NCI-H2196 treated with DMSO at 0.1 percent for 48 hours (cell line): ENCODE results near the gene ACE2.

ENCODE experiments used
- DNase-seq: peaks from one replicate; lab custom pipeline; 2025; ENCODE audit not compliant: unreplicated experiment; lab: John Stamatoyannopoulos, UW

ACE2 gene

GRCh38 chrX:15576019-15576418 is 24.7 kb downstream of the ACE2 start:
- no peak for DNase-seq

GRCh38 chrX:15574017-15574416 is 26.7 kb downstream of the ACE2 start:
- DNase-seq, result no peak

GRCh38 chrX:15570145-15570544 is 30.6 kb downstream of the ACE2 start:
- DNase-seq, result no peak

GRCh38 chrX:15567886-15568616 is 32.7 kb downstream of the ACE2 start:
- DNase-seq, result no peak

- DNase-seq, result no peak
Observed at GRCh38 chrX:15567267-15567666, 33.5 kb downstream of the ACE2 start.

- DNase-seq, result no peak
Observed at GRCh38 chrX:15566244-15566643, 34.5 kb downstream of the ACE2 start.

- DNase-seq, result peak; percentile 2
Observed at GRCh38 chrX:15564981-15565579, 35.7 kb downstream of the ACE2 start.

GRCh38 chrX:15563056-15563455 is 37.7 kb downstream of the ACE2 start:
- no peak for DNase-seq

GRCh38 chrX:15560924-15561323 is 39.8 kb downstream of the ACE2 start:
- no peak for DNase-seq

- no peak for DNase-seq
Observed at GRCh38 chrX:15559227-15559626, 41.5 kb downstream of the ACE2 start.

GRCh38 chrX:15549189-15550012 is 51.4 kb downstream of the ACE2 start:
- DNase-seq, result no peak

- DNase-seq, result no peak
Observed at GRCh38 chrX:15547356-15547755, 53.4 kb downstream of the ACE2 start.

GRCh38 chrX:15546745-15547144 is 54.0 kb downstream of the ACE2 start:
- no peak for DNase-seq

GRCh38 chrX:15530318-15530717 is 70.4 kb downstream of the ACE2 start:
- no peak for DNase-seq

GRCh38 chrX:15529165-15529564 is 71.6 kb downstream of the ACE2 start:
- DNase-seq, result no peak

GRCh38 chrX:15525664-15526416 is 74.9 kb downstream of the ACE2 start:
- no peak for DNase-seq

- DNase-seq, result no peak
Observed at GRCh38 chrX:15524417-15524816, 76.3 kb downstream of the ACE2 start.

GRCh38 chrX:15523088-15523487 is 77.7 kb downstream of the ACE2 start:
- DNase-seq, result no peak

GRCh38 chrX:15522464-15522863 is 78.3 kb downstream of the ACE2 start:
- no peak for DNase-seq

GRCh38 chrX:15515931-15516330 is 84.8 kb downstream of the ACE2 start:
- DNase-seq, result no peak

- no peak for DNase-seq
Observed at GRCh38 chrX:15514279-15514678, 86.5 kb downstream of the ACE2 start.
